ENCODE measurements around the gene ATL2.

DNA sequence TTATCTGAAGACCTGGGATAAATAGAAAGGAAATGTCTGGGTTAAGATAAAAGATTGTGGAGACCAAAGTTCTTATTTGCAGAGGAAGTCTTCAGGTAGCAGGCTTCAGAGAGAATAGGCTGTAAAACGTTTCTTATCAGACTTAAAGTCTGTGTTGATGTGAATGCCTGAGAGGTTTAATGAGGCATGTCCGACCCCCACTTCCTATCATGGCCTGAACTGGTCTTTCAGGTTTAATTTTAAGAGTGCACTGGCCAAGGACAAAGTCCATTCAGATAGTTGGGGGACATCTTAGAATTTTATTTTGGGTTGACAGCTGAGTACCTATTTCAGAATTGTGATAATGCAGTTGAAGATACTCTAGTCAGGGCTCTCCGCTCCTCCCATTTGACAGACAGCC, 92.1 kb downstream of the ATL2 start:
- TF ChIP-seq, protein P1, sequence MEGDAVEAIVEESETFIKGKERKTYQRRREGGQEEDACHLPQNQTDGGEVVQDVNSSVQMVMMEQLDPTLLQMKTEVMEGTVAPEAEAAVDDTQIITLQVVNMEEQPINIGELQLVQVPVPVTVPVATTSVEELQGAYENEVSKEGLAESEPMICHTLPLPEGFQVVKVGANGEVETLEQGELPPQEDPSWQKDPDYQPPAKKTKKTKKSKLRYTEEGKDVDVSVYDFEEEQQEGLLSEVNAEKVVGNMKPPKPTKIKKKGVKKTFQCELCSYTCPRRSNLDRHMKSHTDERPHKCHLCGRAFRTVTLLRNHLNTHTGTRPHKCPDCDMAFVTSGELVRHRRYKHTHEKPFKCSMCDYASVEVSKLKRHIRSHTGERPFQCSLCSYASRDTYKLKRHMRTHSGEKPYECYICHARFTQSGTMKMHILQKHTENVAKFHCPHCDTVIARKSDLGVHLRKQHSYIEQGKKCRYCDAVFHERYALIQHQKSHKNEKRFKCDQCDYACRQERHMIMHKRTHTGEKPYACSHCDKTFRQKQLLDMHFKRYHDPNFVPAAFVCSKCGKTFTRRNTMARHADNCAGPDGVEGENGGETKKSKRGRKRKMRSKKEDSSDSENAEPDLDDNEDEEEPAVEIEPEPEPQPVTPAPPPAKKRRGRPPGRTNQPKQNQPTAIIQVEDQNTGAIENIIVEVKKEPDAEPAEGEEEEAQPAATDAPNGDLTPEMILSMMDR (IDR thresholded peaks at IDR 0.05), result no peak
- TF ChIP-seq EZH2 (IDR thresholded peaks at IDR 0.05; ENCODE audit: borderline replicate concordance, insufficient read depth, low read depth, low read length, poor library complexity, severe bottlenecking), result no peak
